GM21447 (cell line): ENCODE results near the gene OR51G2.

Experiments used
- ATAC-seq: cut with Tn5 transposase; IDR thresholded peaks from one replicate; pipeline ENCODE4 v1.9.1; 2021; ENCODE audit not compliant: unreplicated experiment

OR51G2 gene

DNA sequence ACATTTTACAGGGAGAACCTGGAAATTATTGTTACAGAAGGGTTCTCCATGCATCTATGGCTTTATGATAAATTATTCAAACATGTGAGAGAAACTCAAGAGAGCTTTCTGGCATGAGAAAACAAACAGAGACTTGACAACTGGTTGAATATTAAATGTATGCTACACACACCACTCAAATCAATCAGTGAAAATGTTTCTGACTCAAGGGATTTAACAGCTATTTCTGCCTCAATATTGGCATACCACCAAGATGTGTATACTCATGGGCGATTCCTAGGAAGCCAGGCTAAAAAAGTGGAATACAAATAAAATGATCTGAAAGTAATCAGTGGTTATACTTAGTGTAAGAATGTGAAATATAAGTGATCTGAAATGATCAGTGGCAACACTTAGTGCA, 53.3 kb downstream of the OR51G2 start:
- ATAC-seq, result no peak

DNA sequence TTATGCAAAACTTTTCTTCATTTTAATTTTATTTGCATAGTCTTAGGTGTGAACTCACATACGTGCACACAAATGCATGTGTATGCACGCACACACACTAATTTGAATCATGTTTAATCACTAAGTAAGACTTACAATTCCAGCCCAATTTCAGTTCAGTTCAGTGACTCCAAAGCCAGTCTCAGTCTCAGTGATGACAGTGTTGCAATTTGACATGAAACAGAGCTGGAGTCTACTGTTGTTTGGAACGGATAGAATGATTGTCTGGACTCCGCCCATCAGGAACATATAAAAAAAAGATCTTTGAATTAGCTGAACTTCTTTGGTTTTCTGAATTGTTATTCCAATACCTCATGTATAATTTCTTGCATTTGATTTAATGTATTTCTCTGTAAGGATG, 55.3 kb downstream of the OR51G2 start:
- no peak for ATAC-seq
